Nucleus accumbens (tissue), 56 donors: ENCODE data around the gene ZNF236.

ENCODE experiments used
- DNase-seq, 56 donors: peaks; one replicate each; lab custom pipeline; 2025; lab: John Stamatoyannopoulos, UW

Gene ZNF236

GRCh38 chr18:76819411-76820136, 2.8 kb upstream of the ZNF236 start:
- no peak for DNase-seq

- no peak for DNase-seq
Measured at GRCh38 chr18:76821356-76821874, 942 bp upstream of the ZNF236 start.

GRCh38 chr18:76821875-76822505, 367 bp upstream of the ZNF236 start:
- peak in 37 of 56 donors; percentile 18 to 85 (median 57) for DNase-seq

- peak in 6 of 56 donors; percentile 21 to 47 (median 32) for DNase-seq
Measured at GRCh38 chr18:76823161-76823538, 793 bp downstream of the ZNF236 start.

- peak in 7 of 56 donors; percentile 4 to 29 (median 16) for DNase-seq
Measured at GRCh38 chr18:76823587-76824011, 1.2 kb downstream of the ZNF236 start.

GRCh38 chr18:76824145-76824676, 1.9 kb downstream of the ZNF236 start:
- no peak for DNase-seq

- DNase-seq, result no peak
Measured at GRCh38 chr18:76824754-76825153, 2.4 kb downstream of the ZNF236 start.

- DNase-seq, result no peak
Measured at GRCh38 chr18:76827205-76828200, 5.1 kb downstream of the ZNF236 start.

- DNase-seq, result no peak
Measured at GRCh38 chr18:76834379-76834778, 12.0 kb downstream of the ZNF236 start.

GRCh38 chr18:76835380-76835779, 13.0 kb downstream of the ZNF236 start:
- DNase-seq, result no peak

GRCh38 chr18:76837071-76837470, 14.7 kb downstream of the ZNF236 start:
- no peak for DNase-seq

- no peak for DNase-seq
Measured at GRCh38 chr18:76838182-76838581, 15.8 kb downstream of the ZNF236 start.

GRCh38 chr18:76839086-76839794, 16.9 kb downstream of the ZNF236 start:
- DNase-seq, result no peak

GRCh38 chr18:76842837-76843530, 20.6 kb downstream of the ZNF236 start:
- no peak for DNase-seq

- DNase-seq, result no peak
Measured at GRCh38 chr18:76844144-76844543, 21.8 kb downstream of the ZNF236 start.

GRCh38 chr18:76844742-76845477, 22.6 kb downstream of the ZNF236 start:
- DNase-seq, result no peak

GRCh38 chr18:76846217-76846616, 23.9 kb downstream of the ZNF236 start:
- DNase-seq, result no peak

- DNase-seq, result no peak
Measured at GRCh38 chr18:76847916-76848315, 25.6 kb downstream of the ZNF236 start.
